Measurements from ENCODE around the gene CA5B. TPM values are rescaled to one million over a fixed set of nuclear protein-coding genes. Genes with fewer than 3 reads are reported as not detected.
"Not testable (repeated sequence)": the region's sequence is repeated elsewhere in the genome, so short reads cannot be mapped to it uniquely, and the experiment has no call there.

CA5B gene
- total RNA-seq, 4 donors from 2014 or later, result 1.1 to 69.3 (median 4.7) TPM

DNA sequence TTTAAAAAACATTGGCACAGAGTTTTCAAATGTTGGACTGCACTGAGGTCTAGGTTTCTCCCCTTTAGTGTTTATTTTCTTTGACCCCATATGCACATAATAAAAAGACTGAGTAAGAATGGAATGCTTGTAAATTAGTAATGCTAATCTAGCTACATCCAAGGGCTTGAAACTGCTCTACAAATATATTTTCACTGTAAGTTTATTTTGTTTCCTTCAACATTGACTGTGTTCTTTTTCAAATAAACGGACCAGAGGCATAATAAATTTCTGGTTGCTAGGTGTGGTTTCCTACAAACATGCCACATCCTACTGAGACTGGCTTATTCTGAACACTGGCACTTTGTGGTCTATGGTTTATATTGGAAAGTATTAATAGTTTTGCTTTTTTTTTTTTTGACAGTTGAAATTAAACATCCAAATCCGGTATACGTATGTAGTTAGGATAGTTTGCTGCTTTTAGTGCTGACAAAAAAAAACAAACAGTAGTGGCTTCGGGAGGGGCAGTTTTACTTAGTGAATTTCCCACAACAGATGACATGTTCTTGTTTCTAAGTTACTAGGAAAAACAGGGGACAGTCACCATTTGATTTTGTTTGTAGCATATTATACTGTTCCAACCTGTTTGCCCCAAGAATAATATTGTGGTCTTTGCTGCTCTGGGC is 13.2 kb downstream of the CA5B start:
- Histone ChIP-seq H3K4me1 (peaks cover 0 to 25% (median 6%) of the 10 kb centered on the region in 4 donors), H3K27ac (peak overlapping the region; percentile 71 to 79 (median 72)), H3K9me3 (no peaks in the 10 kb centered on the region), H3K36me3 (no peaks in the 10 kb centered on the region), H3K4me3 (no peak overlapping the region), H3K27me3 (no peaks in the 10 kb centered on the region)
- intact Hi-C loops (cut with DNase I; ENCODE audit: low total_unique reads), result no loop called here
- 0 to 16% methylated on average over 1 to 4 of the region's 4 CpGs for WGBS, 2 donors (ENCODE audit: low coverage in 1 of 2)
- no peak for DNase-seq
- in situ Hi-C loops (cut with MboI; ENCODE audit: low pct_ligation_motif_present in 1 of 4, low pct_unique_long_range_greater_than_20kb in 1 of 4, low sequenced_read_pairs in 3 of 4), result no loop called here
- TF ChIP-seq, protein P1, sequence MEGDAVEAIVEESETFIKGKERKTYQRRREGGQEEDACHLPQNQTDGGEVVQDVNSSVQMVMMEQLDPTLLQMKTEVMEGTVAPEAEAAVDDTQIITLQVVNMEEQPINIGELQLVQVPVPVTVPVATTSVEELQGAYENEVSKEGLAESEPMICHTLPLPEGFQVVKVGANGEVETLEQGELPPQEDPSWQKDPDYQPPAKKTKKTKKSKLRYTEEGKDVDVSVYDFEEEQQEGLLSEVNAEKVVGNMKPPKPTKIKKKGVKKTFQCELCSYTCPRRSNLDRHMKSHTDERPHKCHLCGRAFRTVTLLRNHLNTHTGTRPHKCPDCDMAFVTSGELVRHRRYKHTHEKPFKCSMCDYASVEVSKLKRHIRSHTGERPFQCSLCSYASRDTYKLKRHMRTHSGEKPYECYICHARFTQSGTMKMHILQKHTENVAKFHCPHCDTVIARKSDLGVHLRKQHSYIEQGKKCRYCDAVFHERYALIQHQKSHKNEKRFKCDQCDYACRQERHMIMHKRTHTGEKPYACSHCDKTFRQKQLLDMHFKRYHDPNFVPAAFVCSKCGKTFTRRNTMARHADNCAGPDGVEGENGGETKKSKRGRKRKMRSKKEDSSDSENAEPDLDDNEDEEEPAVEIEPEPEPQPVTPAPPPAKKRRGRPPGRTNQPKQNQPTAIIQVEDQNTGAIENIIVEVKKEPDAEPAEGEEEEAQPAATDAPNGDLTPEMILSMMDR (IDR thresholded peaks at IDR 0.05), result no peak
- no peak for TF ChIP-seq POLR2A (IDR thresholded peaks at IDR 0.05)
- no peak for TF ChIP-seq EP300 (IDR thresholded peaks at IDR 0.05; ENCODE audit: low read depth)
- TF ChIP-seq POLR2AphosphoS5 (IDR thresholded peaks at IDR 0.05), result no peak

DNA sequence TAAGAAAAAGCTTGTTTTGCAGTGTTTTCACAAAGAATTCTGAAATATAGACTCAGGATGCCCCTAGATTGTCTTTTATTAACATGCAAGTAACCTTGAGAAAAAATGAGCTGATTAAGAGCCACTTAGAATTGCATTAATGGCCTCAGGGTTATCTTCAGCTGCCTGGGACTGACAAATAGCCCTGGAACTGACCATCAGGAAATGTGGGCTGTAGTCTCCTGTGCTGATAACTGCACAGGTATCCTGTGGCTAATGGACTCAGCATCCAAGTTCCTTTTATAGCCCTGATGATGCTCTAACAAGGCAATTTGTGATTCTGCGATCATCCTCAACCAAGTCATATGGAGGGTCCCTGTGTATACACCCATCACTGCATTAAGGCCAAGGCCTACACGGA is 17.0 kb downstream of the CA5B start:
- intact Hi-C loops (cut with DNase I; ENCODE audit: low total_unique reads) (no loop called here), in situ Hi-C loops (cut with MboI; ENCODE audit: low pct_ligation_motif_present in 1 of 4, low pct_unique_long_range_greater_than_20kb in 1 of 4, low sequenced_read_pairs in 3 of 4) (no loop called here)
- Histone ChIP-seq H3K9me3 (no peaks in the 10 kb centered on the region), H3K4me1 (peaks cover 0 to 19% (median 6%) of the 10 kb centered on the region in 4 donors), H3K27ac (no peak overlapping the region), H3K27me3 (no peaks in the 10 kb centered on the region), H3K4me3 (no peak overlapping the region), H3K36me3 (no peaks in the 10 kb centered on the region)
- no peak for TF ChIP-seq POLR2AphosphoS5 (IDR thresholded peaks at IDR 0.05)
- TF ChIP-seq, protein P1 (IDR thresholded peaks at IDR 0.05), result no peak
- no peak for TF ChIP-seq POLR2A (IDR thresholded peaks at IDR 0.05)
- no peak for TF ChIP-seq EP300 (IDR thresholded peaks at IDR 0.05; ENCODE audit: low read depth)
- WGBS, 2 donors (ENCODE audit: low coverage in 1 of 2), result 96% methylated on average over 2 of the region's 2 CpGs; no CpG with 5 or more reads in 1 of the 2 donors
- DNase-seq, result no peak

DNA sequence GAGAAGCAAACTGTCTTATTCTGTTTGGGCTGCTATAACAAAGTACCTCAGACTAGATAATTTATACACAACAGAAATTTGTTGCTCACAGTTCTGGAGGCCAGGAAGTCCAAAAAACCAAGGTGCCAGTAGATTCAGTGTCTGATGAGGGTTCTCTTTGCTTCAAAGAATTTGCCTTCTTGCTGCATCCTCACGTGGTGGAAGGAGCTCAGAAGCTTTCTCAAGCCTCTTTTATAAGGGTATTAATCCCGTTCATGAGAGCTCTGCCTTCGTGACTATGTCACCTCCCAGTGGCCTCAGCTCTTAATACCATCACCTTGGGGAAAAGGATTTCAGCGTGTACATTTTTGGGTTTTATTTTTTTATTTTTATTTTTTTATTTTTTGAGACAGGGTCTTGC is 20.1 kb downstream of the CA5B start:
- 60 to 82% methylated on average over 1 to 4 of the region's 4 CpGs for whole genome bisulfite sequencing, 2 donors (ENCODE audit: low coverage in 1 of 2)
- H3K4me3 ChIP-seq, result no peak overlapping the region
- in situ Hi-C loops (cut with MboI; ENCODE audit: low pct_ligation_motif_present in 1 of 4, low pct_unique_long_range_greater_than_20kb in 1 of 4, low sequenced_read_pairs in 3 of 4), result no loop called here
- no peaks in the 10 kb centered on the region for H3K4me1 ChIP-seq
- no peak for DNase-seq
- TF ChIP-seq EP300 (IDR thresholded peaks at IDR 0.05; ENCODE audit: low read depth), result no peak
- TF ChIP-seq POLR2AphosphoS5 (IDR thresholded peaks at IDR 0.05), result no peak
- no peak for TF ChIP-seq POLR2A (IDR thresholded peaks at IDR 0.05)
- TF ChIP-seq, protein P1 (IDR thresholded peaks at IDR 0.05), result no peak
- H3K36me3 ChIP-seq, result no peaks in the 10 kb centered on the region
- H3K9me3 ChIP-seq, result no peaks in the 10 kb centered on the region
- intact Hi-C loops (cut with DNase I; ENCODE audit: low total_unique reads), result no loop called here
- H3K27ac ChIP-seq, result no peak overlapping the region
- no peaks in the 10 kb centered on the region for H3K27me3 ChIP-seq

DNA sequence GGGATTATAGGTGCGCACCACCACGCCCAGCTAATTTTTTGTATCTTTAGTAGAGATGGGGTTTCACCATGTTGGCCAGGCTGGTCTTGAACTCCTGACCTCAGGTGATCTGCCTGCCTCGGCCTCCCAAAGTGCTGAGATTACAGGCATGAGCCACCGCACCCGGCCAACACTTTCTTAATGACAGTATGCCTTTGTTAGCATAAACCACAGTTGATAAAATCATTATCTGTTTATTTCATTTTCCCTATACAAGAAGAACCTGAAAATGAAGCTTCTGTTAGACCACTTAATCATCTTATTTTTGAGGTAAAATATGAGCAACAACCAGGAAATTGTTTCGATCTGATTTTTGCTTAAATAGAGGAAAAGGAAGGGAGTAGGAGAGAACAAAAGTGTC is 21.8 kb downstream of the CA5B start:
- DNase-seq; H3K27me3 ChIP-seq; intact Hi-C loops (cut with DNase I; ENCODE audit: low total_unique reads); in situ Hi-C loops (cut with MboI; ENCODE audit: low pct_ligation_motif_present in 1 of 4, low pct_unique_long_range_greater_than_20kb in 1 of 4, low sequenced_read_pairs in 3 of 4); H3K4me3 ChIP-seq; H3K4me1 ChIP-seq; H3K9me3 ChIP-seq; H3K36me3 ChIP-seq; H3K27ac ChIP-seq: not testable (repeated sequence)
- WGBS, 2 donors (ENCODE audit: low coverage in 1 of 2), result 67 to 88% methylated on average over 1 to 6 of the region's 6 CpGs
